Ureter (tissue), 1 donor: ENCODE measurements around the gene GPC5. TPM values are rescaled to one million over a fixed set of nuclear protein-coding genes. Genes with fewer than 3 reads are reported as not detected.

Experiments used
- DNase-seq: peaks from one replicate; pipeline ENCODE4 v3.0.0-alpha.2; 2020; ENCODE audit warnings: low spot score
- total RNA-seq: library from RNA; stranded (reverse); gene quantifications from one replicate; pipeline ENCODE4 v1.2.4, GENCODE V29; 2023
- donor health status: DM: yes; HTN: yes; CAD: no.

Gene GPC5
- total RNA-seq, 1 donor from 2014 or later = 0.39 TPM

GRCh38 chr13:91965511-91965910 lies 567.1 kb downstream of the GPC5 start:
- DNase-seq = no peak

- no peak for DNase-seq
Observed at GRCh38 chr13:91978571-91978970, 580.1 kb downstream of the GPC5 start.

GRCh38 chr13:91986761-91987483 lies 588.5 kb downstream of the GPC5 start:
- no peak for DNase-seq

GRCh38 chr13:91988331-91988730 lies 589.9 kb downstream of the GPC5 start:
- no peak for DNase-seq

- no peak for DNase-seq
Observed at GRCh38 chr13:92012787-92013186, 614.4 kb downstream of the GPC5 start.

GRCh38 chr13:92017737-92018136 lies 619.3 kb downstream of the GPC5 start:
- DNase-seq = no peak

- no peak for DNase-seq
Observed at GRCh38 chr13:92028695-92029094, 630.3 kb downstream of the GPC5 start.

- DNase-seq = no peak
Observed at GRCh38 chr13:92029641-92030040, 631.2 kb downstream of the GPC5 start.

GRCh38 chr13:92038905-92039304 lies 640.5 kb downstream of the GPC5 start:
- DNase-seq = no peak

- DNase-seq = no peak
Observed at GRCh38 chr13:92042522-92042921, 644.1 kb downstream of the GPC5 start.

GRCh38 chr13:92044351-92044750 lies 645.9 kb downstream of the GPC5 start:
- no peak for DNase-seq

GRCh38 chr13:92054389-92054788 lies 656.0 kb downstream of the GPC5 start:
- DNase-seq = no peak

- no peak for DNase-seq
Observed at GRCh38 chr13:92074658-92075057, 676.2 kb downstream of the GPC5 start.

- no peak for DNase-seq
Observed at GRCh38 chr13:92097337-92097903, 699.0 kb downstream of the GPC5 start.

GRCh38 chr13:92101801-92102200 lies 703.4 kb downstream of the GPC5 start:
- no peak for DNase-seq

GRCh38 chr13:92103689-92104153 lies 705.3 kb downstream of the GPC5 start:
- no peak for DNase-seq

GRCh38 chr13:92122186-92122853 lies 723.9 kb downstream of the GPC5 start:
- DNase-seq = no peak

GRCh38 chr13:92126399-92126798 lies 728.0 kb downstream of the GPC5 start:
- DNase-seq = no peak

GRCh38 chr13:92135509-92135908 lies 737.1 kb downstream of the GPC5 start:
- DNase-seq = no peak

- DNase-seq = no peak
Observed at GRCh38 chr13:92136449-92137155, 738.2 kb downstream of the GPC5 start.

GRCh38 chr13:92137520-92137919 lies 739.1 kb downstream of the GPC5 start:
- DNase-seq = no peak

- no peak for DNase-seq
Observed at GRCh38 chr13:92143766-92144165, 745.3 kb downstream of the GPC5 start.
